ENCODE measurements around the gene CFAP46.

DNA sequence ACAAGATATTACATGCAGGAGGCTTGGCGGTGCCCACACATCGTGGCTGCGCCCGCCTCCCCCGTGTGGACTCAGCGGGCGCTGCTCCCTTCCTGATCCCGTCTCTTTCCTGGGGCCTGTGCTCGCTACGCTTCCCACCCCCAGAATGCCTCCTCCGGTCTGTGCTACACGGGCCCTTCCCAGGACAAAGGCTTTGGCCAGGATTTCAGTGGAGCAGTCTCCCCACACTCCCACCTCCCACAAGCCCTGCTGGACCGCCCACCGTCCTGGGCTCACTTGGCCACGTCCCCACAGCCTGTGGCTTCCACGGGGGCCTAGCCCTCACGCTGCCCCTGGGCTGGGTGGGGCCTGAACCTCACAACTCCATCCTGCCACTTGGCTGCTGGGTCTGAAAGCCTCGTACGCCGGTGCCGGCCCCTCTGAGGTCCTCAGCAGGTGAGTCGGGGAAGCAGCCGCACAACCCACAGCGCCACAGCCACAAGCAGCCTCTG, 17.3 kb downstream of the CFAP46 start:
- TF ChIP-seq, protein P1, sequence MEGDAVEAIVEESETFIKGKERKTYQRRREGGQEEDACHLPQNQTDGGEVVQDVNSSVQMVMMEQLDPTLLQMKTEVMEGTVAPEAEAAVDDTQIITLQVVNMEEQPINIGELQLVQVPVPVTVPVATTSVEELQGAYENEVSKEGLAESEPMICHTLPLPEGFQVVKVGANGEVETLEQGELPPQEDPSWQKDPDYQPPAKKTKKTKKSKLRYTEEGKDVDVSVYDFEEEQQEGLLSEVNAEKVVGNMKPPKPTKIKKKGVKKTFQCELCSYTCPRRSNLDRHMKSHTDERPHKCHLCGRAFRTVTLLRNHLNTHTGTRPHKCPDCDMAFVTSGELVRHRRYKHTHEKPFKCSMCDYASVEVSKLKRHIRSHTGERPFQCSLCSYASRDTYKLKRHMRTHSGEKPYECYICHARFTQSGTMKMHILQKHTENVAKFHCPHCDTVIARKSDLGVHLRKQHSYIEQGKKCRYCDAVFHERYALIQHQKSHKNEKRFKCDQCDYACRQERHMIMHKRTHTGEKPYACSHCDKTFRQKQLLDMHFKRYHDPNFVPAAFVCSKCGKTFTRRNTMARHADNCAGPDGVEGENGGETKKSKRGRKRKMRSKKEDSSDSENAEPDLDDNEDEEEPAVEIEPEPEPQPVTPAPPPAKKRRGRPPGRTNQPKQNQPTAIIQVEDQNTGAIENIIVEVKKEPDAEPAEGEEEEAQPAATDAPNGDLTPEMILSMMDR (IDR thresholded peaks at IDR 0.05) = no peak
- TF ChIP-seq POLR2A (IDR thresholded peaks at IDR 0.05) = no peak

All from adrenal gland (tissue), 5 donors.